Erythroblast (primary cell): ENCODE data around the gene ST6GAL2.

Source experiments
- DNase-seq, 2 experiments: peaks; one replicate each; lab custom pipeline; 2025; lab: John Stamatoyannopoulos, UW
- GATA1 ChIP-seq: IDR thresholded peaks from 2 replicates; pipeline ENCODE4 v1.6.1; 2011; ENCODE audit warnings: low read depth, mild to moderate bottlenecking, control low read depth, low read length, moderate library complexity
- POLR2A ChIP-seq: IDR thresholded peaks from 2 replicates; pipeline ENCODE4 v1.6.1; 2011; ENCODE audit warnings: mild to moderate bottlenecking, low read length

ST6GAL2 gene

GRCh38 chr2:106878206-106878605 lies 7.8 kb downstream of the ST6GAL2 start:
- no peak for TF ChIP-seq POLR2A
- TF ChIP-seq GATA1: no peak
- no peak for DNase-seq

GRCh38 chr2:106876699-106877098 lies 9.3 kb downstream of the ST6GAL2 start:
- TF ChIP-seq POLR2A (no peak), GATA1 (no peak)

GRCh38 chr2:106869512-106870275 lies 16.3 kb downstream of the ST6GAL2 start:
- no peak for DNase-seq
- no peak for TF ChIP-seq POLR2A
- TF ChIP-seq GATA1: no peak

More at GRCh38 chr2:106876699-106877098, 9.3 kb downstream of the ST6GAL2 start:
- DNase-seq: no peak

GRCh38 chr2:106868275-106868674 lies 17.7 kb downstream of the ST6GAL2 start:
- TF ChIP-seq POLR2A: no peak
- no peak for TF ChIP-seq GATA1
- no peak for DNase-seq

- DNase-seq: no peak
- TF ChIP-seq GATA1: no peak
- no peak for TF ChIP-seq POLR2A
Measured at GRCh38 chr2:106867196-106867953, 18.6 kb downstream of the ST6GAL2 start.

- TF ChIP-seq GATA1 (no peak), POLR2A (no peak)
- DNase-seq: no peak
Measured at GRCh38 chr2:106866641-106867040, 19.3 kb downstream of the ST6GAL2 start.

- DNase-seq: no peak
- no peak for TF ChIP-seq POLR2A
- no peak for TF ChIP-seq GATA1
Measured at GRCh38 chr2:106864051-106864450, 21.9 kb downstream of the ST6GAL2 start.

- TF ChIP-seq GATA1 (no peak), POLR2A (no peak)
- DNase-seq: no peak
Measured at GRCh38 chr2:106863387-106863786, 22.6 kb downstream of the ST6GAL2 start.

GRCh38 chr2:106859498-106859897 lies 26.5 kb downstream of the ST6GAL2 start:
- DNase-seq: no peak
- TF ChIP-seq POLR2A (no peak), GATA1 (no peak)

- TF ChIP-seq POLR2A (no peak), GATA1 (no peak)
- no peak for DNase-seq
Measured at GRCh38 chr2:106858810-106859209, 27.2 kb downstream of the ST6GAL2 start.

- DNase-seq: no peak
- TF ChIP-seq POLR2A (no peak), GATA1 (no peak)
Measured at GRCh38 chr2:106857882-106858478, 28.0 kb downstream of the ST6GAL2 start.

- TF ChIP-seq POLR2A (no peak), GATA1 (no peak)
- no peak for DNase-seq
Measured at GRCh38 chr2:106853631-106854030, 32.3 kb downstream of the ST6GAL2 start.

- TF ChIP-seq GATA1 (no peak), POLR2A (no peak)
- DNase-seq: no peak
Measured at GRCh38 chr2:106851881-106852501, 34.0 kb downstream of the ST6GAL2 start.
